Fibroblast of pulmonary artery (primary cell): ENCODE results near the gene PHLDA3.

ENCODE experiments used
- DNase-seq: peaks from one replicate; pipeline ENCODE4 v3.0.0-alpha.2; 2010; ENCODE audit warnings: low read depth
- H3K4me3 ChIP-seq: replicated peaks from 2 replicates; pipeline ENCODE4 v1.5.1; 2011; ENCODE audit warnings: low read depth, mild to moderate bottlenecking, control low read depth, low read length, moderate library complexity
- TF ChIP-seq, protein P1 (sequence below): IDR thresholded peaks from 2 replicates; pipeline ENCODE4 v1.5.1; 2011; ENCODE audit warnings: mild to moderate bottlenecking, control low read depth, low read length, inconsistent platforms; ENCODE audit errors: missing control alignments

PHLDA3 gene

DNA sequence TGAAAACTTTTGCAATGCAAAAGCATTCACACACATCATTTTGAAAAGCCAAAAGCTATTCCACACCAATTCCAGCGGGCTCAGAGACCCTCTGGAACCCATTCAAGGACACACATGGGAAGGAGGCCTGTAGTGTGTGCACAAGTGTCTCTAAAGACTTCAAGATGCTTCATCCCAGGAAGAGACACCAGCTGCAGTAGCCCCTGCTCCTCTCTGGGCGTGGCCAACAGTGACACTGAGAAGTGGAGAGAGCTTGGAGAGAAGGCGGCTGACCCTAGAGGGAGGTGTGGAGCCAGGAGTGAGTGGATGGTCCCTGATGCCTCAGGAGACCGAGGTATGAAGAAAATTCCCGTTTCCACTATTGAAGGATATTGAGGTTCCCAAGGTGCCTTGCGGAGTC is 32.6 kb downstream of the PHLDA3 start:
- DNase-seq, result peak; percentile 21
- no peak overlapping the region for H3K4me3 ChIP-seq
- TF ChIP-seq, protein P1, sequence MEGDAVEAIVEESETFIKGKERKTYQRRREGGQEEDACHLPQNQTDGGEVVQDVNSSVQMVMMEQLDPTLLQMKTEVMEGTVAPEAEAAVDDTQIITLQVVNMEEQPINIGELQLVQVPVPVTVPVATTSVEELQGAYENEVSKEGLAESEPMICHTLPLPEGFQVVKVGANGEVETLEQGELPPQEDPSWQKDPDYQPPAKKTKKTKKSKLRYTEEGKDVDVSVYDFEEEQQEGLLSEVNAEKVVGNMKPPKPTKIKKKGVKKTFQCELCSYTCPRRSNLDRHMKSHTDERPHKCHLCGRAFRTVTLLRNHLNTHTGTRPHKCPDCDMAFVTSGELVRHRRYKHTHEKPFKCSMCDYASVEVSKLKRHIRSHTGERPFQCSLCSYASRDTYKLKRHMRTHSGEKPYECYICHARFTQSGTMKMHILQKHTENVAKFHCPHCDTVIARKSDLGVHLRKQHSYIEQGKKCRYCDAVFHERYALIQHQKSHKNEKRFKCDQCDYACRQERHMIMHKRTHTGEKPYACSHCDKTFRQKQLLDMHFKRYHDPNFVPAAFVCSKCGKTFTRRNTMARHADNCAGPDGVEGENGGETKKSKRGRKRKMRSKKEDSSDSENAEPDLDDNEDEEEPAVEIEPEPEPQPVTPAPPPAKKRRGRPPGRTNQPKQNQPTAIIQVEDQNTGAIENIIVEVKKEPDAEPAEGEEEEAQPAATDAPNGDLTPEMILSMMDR, result peak; percentile 20

DNA sequence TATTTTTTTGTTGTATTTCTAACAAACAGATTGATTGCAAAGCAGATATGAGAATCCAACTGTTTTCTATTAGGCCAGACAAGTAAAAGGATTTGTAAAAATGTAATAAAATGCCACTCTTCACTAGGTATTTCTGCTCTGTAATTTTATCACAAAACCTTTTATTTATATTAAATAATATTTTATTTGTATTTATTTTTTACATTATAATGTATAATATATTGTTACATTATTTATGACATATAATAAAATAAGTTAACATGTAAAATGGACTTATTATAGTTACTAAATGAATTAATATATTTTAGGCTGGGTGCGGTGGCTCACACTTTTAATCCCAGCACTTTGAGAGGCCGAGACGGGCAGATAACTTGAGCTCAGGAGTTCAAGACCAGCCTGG is 34.7 kb downstream of the PHLDA3 start:
- TF ChIP-seq, protein P1, result no peak
- DNase-seq, result no peak

GRCh38 chr1:201433609-201434008 is 35.4 kb downstream of the PHLDA3 start:
- no peak for DNase-seq
- H3K4me3 ChIP-seq, result no peak overlapping the region
- TF ChIP-seq, protein P1, result no peak

More for the DNA sequence above, 34.7 kb downstream of the PHLDA3 start:
- no peak overlapping the region for H3K4me3 ChIP-seq

GRCh38 chr1:201430776-201431175 is 38.2 kb downstream of the PHLDA3 start:
- TF ChIP-seq, protein P1, result no peak
- no peak overlapping the region for H3K4me3 ChIP-seq
- DNase-seq, result no peak

DNA sequence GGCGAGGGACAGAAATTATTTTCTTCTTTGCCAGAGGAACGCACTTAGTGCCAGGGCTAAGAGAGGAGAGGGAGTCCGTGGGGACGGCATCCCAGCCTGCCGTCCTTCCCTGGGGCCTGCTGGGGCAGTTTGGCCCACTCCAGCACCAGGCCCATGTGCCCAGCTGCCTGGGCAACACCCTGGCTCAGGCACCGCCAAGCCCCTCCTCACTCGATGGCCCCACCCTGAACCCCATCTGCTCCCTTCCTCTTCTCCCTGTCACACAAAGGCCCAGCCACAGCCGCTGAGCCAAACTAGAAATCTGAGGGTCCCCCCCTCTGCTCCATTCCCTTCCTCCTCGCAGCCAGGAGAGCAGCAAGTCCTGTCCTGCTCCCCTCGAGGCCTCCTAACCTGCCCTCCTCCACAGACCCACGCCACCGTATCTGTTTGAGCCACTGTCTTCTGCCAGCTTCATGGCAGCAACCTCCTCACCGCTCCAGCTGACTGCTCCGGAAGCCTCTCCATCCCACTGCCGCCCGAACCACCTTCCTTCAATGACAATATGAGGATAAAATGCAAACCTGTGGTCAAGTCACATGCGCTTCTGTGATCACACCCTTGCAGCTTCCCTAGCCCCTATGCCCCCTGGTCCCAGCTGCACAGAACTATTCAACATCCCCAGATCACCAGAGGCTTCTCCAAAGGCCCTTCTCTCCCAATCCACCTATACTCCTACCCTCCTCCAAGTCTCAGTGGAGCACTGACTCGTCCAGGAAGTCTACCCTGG is 39.1 kb downstream of the PHLDA3 start:
- no peak for DNase-seq
- H3K4me3 ChIP-seq, result no peak overlapping the region
- TF ChIP-seq, protein P1, result no peak

- no peak overlapping the region for H3K4me3 ChIP-seq
- TF ChIP-seq, protein P1, result no peak
- no peak for DNase-seq
Measured at GRCh38 chr1:201427963-201428362, 41.0 kb downstream of the PHLDA3 start.
